ENCODE results near the gene UNCX.

DNA sequence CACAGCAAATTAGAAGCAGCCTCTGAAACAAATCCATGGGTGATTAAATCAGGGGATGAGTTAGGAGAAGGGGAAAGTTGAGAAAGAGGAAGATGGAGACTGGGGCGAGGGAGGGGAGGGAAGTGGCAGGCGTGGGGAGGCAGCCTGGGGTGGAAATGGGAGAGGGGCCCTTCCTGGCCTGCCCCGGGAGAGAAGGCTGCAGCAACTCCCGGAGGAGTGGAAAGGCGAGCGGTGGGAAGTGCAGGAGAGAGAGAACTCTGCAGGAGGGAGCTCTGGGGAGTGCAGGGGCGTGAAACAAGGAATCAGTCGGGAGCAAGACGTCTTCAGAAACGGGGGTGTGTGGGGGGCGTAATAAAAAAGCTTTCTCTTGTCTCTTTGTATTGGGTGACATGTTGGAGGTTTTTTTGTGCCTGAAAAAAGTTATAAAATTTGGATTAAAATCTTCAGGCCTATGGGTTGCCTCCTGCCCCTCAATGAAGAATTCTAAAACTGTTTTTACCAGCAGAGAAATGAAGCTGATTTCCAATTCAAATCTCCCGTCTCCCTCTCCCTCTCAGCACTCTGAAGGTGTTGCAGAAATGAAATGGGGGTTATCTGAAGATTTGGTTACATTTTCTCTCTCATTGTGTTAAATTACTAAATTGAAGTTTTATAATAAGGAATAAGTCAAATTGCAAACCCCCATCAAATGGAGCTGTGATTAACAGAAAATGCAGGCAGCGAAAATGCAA, 4.7 kb upstream of the UNCX start:
- TF ChIP-seq, protein P1, sequence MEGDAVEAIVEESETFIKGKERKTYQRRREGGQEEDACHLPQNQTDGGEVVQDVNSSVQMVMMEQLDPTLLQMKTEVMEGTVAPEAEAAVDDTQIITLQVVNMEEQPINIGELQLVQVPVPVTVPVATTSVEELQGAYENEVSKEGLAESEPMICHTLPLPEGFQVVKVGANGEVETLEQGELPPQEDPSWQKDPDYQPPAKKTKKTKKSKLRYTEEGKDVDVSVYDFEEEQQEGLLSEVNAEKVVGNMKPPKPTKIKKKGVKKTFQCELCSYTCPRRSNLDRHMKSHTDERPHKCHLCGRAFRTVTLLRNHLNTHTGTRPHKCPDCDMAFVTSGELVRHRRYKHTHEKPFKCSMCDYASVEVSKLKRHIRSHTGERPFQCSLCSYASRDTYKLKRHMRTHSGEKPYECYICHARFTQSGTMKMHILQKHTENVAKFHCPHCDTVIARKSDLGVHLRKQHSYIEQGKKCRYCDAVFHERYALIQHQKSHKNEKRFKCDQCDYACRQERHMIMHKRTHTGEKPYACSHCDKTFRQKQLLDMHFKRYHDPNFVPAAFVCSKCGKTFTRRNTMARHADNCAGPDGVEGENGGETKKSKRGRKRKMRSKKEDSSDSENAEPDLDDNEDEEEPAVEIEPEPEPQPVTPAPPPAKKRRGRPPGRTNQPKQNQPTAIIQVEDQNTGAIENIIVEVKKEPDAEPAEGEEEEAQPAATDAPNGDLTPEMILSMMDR (IDR thresholded peaks at IDR 0.05), result no peak
- no peak for TF ChIP-seq POLR2A (IDR thresholded peaks at IDR 0.05)

All from stomach (tissue), 4 donors.